Islet precursor cell (in vitro differentiated cells): ENCODE results near the gene SPNS3.

ENCODE experiments used
- DNase-seq: peaks from one replicate; pipeline ENCODE4 v3.0.0-alpha.2; 2018

SPNS3 gene, protein sequence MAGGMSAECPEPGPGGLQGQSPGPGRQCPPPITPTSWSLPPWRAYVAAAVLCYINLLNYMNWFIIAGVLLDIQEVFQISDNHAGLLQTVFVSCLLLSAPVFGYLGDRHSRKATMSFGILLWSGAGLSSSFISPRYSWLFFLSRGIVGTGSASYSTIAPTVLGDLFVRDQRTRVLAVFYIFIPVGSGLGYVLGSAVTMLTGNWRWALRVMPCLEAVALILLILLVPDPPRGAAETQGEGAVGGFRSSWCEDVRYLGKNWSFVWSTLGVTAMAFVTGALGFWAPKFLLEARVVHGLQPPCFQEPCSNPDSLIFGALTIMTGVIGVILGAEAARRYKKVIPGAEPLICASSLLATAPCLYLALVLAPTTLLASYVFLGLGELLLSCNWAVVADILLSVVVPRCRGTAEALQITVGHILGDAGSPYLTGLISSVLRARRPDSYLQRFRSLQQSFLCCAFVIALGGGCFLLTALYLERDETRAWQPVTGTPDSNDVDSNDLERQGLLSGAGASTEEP

DNA sequence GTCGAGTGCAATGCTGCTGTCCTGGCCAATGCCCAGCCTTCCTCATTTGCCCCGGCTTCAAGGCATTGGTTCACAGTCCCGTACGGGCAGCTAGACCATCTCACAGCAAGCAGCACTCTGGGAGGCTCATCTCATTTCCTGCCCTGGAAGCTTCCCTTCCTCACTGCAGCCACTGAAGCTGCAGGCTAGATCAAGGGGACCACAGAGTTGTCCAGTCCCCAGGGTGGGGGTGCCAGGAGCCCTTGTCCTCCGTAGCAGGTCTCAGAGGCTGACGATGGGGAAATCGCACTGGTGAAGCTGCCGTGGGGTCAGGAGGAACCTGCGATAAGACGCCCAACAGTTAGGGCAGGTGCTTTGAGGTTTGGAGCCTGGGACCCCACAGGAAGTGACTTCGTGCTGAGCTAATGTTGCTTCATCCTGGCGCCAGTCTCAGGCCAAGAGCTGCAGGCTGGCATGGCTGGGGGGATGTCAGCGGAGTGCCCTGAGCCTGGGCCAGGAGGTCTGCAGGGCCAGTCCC lies at the start of gene SPNS3:
Gene SPNS3, plus strand, starts transcription at position 426 of the 517 bp plus-strand sequence. Its CDS starts 28 bp downstream, at position 454.
- no peak for DNase-seq

DNA sequence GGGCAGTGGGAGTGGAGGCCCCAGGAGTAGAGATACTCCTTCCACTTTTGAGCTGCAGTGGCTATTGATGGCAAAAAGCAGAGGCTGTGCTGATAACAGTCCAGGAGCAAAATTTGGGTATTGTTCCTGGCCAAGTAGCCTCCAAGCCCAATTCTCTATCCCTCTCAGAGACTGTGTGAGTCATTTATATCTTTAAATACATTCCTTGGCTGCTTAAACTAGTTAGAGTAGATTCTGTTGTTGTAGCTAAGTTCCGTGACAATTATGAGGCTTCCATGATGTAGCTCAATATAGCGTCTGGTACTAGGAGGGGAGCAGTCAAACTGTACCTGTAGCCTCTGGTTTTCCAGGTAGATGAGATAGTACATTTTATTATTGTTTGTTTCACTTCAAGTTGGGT lies 47.3 kb upstream of the SPNS3 start:
- no peak for DNase-seq

DNA sequence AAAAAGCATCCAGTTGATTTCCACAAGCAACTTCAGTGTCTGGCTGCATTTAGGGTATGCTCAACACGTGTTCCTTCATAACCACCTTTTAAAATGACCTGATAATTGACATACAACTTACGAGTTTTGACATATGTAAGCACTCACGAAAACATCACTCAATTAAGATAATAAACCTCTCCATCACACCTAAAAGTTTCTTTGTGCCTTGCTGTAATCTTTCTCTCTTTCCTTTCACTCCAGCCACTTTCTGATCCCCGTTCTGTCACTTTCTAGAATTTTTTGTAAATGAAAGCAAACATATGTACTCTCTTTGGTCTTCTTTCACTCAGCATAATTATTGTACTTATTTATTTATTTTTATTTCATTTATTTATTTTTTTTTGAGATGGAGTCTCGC lies 46.6 kb upstream of the SPNS3 start:
- DNase-seq, result no peak

DNA sequence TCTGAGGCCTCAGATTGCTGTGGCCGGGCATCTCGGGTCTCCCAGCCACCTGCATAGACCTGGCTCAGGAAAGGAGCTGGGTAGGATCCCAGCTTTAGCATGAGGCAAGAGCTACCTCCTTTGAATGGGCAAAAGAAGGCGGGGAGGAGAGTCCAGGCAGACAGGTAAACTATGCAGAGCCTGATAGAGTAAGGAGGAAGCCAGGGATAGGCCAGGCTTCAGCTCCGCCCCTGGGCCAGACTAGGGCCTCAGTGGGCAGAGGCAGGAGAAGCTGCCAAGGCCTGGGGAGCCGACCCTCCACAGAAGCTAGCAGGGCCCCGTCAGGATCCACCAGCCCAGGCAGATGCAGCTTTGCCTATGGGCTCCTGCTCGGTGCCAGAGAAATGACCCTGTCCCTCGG lies 44.7 kb upstream of the SPNS3 start:
- DNase-seq, result peak; percentile 88

DNA sequence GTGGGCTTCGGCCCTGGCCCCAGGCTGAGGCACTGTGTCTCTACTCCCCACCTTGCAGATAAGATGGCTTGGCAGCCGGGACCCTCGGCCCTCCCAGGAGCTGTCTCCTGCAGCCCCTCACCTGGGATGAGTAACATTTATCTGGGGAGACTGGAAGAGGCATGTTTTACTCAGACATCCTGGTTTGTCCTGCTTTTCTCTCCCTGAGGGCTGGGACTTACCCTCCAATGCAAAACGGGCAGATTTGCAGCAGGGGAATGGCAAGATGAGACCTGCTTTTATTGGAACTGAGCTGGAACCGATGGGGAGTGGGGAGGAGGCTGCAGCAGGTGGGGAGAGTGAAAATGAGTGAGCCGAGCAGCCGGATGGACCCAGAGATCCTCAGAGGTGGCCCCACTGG lies 39.9 kb upstream of the SPNS3 start:
- DNase-seq, result peak; percentile 82

DNA sequence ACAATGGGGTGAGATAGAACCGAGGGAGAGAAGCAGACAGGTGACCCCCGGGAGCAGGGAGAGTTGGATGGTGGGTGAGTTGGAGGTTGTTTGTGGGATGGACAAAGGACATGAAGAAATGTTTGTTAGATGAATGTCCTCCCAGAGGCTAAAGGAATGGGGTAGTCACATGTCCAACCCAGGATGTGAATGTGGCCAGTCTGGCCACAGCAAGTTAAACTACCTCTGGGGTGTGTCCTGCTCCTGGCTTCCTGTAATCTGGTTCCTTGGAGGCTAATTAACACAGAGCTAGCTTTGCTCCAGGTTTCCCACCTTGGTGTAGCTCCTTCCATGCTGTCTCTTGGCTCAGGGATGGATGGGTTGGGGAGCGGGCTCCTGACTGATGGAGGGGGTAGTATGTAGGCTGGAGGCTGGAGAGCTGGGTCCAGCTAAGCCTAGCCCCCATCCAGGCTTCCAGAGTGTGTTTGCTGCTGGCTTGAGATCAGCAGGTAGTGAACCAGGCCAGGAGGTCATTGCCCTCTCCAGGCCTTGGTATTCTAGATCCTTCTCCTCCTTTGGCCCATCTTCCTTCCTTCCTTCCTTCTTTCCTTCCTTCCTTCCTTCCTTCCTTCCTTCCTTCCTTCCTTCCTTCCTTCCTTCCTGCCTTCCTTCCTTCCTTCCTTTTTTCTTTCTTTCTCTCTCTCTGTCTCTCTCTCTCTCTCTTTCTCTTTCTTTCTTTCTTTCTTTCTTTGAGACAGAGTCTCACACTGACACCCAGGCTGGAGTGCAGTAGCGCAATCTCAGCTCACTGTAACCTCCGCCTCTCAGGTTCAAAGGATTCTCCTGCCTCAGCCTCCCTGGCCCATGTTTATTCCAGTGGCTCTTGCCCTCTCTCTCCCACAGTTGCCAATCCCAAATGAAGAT lies 39.3 kb upstream of the SPNS3 start:
- peak; percentile 90 for DNase-seq

DNA sequence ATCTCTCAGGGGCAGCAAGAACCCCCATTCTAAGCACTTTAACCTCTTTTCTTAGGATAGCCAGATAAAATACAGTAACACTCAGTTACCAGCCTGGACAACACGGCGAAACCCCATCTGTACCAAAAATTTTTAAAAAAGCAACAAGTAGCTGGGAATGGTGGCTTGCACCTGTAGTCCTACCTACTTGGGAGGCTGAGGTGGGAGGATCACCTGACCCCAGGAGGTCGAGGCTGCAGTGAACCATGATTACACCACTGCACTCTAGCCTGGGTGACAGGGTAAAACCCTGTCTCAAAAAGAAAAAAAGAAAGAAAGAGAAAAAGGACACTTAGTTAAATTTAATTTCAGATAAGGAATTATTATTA lies 38.6 kb upstream of the SPNS3 start:
- no peak for DNase-seq

DNA sequence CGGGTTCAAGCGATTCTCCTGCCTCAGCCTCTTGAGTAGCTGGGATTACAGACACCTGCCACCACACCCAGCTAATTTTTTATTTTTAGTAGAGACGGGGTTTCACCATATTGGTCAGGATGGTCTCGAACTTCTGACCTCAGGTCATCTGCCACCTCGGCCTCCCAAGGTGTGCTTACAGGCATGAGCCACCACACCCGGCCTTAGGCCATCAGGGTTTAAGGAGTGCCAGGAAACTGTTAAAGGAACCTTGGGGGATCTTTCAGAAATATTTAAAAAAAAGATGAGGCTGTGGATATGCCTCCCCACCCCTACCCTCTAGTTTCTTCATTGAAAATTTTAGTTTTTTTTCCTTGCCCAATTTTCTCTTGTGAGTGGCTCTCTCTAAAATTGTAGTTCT lies 35.9 kb upstream of the SPNS3 start:
- DNase-seq, result no peak

DNA sequence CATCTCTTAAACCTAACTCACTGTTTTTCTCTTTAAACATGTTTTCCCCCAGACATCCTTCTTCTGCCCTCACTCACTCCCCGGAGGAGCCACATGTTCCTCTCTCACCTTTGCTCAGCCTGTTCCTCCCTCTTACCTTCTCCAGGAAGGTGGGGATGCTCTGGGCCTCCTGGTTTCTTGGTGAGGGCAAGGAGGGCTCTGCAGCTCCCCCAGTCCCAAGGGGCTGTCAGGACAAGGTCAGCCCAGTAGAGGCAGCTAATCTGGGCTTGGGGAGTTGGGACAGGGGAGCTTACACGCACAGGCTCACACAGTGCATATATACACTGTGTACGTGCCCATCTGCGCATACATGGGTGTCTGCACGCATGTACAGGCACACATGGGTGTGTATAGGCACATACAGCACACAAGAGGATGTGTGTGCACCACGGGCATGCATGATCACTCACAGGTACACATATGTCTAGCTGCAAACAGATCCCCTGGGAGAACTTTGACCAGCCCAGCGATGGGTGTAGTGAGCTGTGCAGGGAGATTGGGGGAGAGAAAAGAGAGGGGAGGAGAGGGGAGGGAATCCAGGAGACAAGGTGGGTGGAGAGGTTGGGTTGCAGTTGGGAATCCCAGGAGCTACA lies 28.6 kb upstream of the SPNS3 start:
- no peak for DNase-seq

DNA sequence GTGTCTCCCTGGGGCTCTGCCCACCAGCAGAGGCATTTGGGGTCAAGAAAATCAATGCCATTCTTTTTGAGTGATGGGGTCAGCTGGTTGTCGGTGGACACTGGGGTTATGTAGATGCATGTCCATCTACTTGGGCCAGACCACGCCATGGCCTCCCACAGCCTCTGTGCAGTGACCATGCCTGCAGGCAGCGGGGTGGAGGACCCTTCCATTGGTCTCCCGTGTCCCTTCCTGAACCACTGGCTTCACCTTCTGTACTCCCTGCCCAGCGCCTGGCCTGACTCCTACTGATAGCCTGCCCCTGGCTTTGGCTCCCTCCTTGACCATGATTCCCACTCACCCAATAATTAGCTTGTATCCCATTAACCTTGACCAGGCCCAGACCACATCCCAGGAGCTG lies 28.0 kb upstream of the SPNS3 start:
- DNase-seq, result peak; percentile 63

DNA sequence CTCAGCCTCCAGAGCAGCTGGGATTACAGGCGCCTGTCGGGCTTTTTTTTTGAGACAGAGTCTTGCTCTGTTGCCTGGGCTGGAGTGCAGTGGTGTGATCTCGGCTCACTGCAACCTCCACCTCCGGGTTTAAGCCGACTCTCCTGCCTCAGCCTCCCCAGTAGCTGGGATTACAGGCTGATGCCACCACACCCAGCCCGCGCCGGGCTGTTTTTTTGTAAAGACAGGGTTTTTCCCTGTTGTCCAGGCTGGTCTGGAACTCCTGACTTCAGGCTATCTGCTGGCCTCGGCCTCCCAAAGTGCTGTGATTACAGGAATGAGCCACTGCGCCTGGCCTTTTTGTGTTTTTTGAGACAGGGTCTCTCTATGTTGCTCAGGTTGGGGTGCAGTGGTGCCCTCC lies 27.4 kb upstream of the SPNS3 start:
- DNase-seq, result no peak

DNA sequence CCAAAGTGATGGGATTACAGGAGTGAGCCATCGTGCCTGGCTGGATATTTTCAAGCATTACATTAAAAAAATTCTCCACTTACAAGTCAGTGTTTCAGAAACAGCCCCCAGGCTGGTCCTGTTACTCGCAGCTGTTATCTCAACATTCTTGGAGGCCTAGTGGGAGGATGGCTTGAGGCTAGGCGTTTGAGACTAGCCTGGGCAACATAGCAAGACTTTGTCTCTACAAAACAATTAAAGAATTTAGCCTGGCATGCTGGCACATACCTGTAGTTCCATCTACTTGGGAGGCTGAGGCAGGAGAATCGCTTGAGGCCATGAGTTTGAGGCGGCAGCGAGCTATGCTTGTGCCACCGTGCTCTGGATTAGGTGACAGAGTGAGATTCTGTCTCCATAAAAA lies 26.5 kb upstream of the SPNS3 start:
- DNase-seq, result peak; percentile 97

DNA sequence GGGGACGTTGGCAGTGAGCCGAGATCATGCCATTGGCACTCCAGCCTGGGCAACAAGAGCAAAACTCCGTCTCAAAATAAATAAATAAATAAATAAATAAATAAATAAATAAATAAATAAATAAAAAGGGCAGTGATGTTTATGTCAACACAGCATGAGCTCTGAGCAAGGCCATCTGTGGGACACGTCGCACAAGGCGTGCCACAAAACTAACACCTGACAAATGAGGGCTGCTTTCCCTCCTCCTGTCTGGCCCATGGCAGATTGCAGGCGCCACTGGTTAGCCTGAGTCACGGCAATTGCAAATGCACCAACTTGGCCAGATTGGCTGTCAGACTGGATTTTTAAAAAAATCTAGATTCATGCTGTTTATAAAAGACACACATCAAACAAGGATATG lies 25.9 kb upstream of the SPNS3 start:
- peak; percentile 91 for DNase-seq

DNA sequence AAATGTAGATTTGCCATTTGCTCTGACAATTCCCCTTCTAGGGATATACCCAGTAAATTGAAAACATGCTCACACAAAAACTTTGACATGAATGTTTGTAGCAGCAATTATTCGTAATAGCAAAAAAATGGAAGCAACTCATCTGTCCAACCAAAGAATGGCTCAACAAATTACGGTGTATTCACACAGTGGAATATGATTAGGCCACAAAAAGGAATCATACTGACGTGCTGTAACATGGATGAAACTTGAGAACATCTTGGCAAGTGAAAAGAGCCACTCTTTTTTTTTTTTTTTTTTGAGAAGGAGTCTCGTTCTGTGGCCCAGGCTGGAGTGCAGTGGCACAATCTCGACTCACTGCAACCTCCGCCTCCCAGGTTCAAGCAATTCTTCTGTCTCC lies 24.1 kb upstream of the SPNS3 start:
- no peak for DNase-seq

DNA sequence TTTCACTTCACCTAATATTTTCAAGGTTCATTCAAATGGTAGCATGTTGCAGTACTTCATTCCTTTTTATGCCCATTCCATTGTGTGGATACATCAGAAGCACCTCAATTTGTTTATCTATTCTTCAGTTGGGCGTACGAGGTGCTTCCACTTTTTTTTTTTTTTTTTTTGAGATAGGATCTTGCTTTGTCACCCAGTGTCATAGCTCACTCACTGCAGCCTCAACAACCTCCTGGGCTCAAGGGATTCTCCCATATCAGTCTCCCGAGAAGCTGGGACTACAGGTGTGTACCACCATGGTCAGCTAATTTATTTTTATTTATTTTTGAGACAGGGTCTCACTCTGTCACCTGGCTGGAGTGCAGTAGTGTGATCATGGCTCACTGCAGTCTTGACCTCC lies 22.5 kb upstream of the SPNS3 start:
- DNase-seq, result no peak

DNA sequence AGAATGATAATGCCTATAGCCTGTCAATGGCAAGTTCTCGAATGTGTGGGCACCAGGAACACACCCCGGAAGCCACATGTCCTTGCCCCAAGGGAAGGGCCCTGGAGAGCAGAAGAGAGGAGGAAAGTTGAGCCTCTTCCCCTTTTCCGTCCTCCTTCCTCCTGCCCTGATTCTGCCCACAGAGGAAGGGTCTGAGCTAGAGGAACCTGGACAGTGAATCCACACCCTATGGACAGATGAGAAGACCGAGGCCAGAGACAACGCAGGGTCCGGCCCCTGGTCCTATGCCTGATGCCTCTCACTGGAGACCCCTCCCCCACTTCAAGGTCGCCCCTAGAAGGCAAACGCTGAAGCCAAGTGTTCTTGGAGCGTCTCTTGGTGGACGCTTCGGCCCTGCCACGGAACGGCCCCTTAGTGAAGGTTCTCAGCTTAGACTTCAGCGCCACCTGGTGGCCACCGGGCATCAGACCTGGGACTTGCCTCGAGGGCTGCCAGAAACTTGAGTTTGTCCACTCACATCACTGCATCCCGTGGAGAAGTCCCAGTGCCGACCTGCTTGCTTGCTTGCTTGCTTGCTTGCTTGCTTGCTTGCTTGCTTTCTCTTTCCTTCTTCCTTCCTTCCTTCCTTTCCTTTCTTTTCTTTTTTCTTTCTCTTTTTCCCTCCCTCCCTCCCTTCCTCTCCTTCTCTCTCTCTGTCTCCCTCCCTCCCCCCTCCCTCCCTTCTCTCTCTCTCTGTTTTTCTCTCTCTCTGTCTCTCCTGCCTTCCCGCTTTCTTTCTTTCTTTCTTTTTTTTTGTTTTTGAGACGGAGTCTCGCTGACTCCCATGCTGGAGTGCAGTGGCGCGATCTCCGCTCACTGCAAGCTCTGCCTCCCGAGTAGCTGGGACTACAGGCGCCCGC lies 20.6 kb upstream of the SPNS3 start:
- peak; percentile 98 for DNase-seq

DNA sequence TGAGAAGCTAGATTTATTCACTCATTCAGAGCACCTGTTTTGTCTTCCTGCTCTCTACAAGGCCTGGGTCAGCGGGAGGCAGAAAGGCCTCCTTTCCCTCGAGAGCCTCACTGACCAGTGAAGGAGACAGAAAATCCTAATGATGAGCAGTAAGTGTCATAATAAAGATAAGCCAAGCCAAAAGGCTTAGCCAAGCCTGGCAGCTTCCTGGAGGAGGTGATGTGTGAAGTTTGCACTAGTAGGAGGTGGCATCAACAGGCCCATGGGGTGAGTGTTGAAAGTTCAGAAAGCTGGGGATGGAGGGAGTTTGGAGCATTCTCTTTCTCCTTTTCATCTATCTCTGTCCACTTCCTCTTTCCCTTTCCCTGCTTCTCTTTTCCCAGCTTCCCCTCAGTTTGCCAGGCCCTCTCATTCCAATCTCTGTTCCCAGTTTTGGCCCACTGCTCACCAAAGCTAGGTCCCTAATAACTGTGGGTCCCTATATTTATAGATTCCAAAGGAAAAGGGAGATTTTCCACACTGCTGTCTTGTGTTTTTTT lies 16.5 kb upstream of the SPNS3 start:
- no peak for DNase-seq

DNA sequence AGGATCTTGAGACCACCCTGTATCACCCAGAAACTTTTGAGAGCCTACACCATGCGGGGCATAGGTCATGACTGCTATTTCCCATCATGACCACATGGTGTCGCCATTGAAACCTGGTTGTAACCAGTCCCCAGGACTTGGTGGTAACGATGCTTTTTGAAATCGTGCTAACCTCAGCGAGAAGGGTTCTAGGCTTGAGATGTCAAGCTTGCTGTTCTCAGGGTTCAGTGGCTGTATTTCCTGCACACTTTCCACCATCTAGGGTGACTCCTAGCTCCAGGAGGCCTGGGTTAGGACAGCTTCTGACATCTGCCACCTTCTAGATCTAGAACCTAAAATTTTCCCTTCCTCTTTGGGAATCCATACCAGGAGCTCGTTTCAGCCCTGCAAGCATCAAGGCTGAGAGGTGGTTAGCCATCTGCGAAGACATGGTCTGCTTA lies 13.0 kb upstream of the SPNS3 start:
- DNase-seq, result peak; percentile 88

DNA sequence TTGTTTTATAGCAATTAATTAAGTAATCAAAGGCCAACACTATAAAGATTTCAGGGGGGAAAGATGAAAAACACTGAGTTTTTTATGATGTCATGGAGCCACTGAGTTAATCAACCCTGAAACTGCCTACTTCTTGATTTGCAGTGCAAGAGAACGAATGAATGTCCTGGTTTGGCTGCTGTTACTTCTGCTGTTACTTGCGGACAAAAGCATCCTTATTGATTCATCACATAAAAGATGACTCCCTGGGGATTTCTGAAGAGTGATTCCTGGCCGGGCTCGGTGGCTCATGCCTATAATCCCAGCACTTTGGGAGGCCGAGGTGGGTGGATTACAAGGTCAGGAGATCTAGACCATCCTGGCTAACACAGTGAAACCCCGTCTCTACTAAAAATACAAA lies 10.9 kb upstream of the SPNS3 start:
- no peak for DNase-seq

DNA sequence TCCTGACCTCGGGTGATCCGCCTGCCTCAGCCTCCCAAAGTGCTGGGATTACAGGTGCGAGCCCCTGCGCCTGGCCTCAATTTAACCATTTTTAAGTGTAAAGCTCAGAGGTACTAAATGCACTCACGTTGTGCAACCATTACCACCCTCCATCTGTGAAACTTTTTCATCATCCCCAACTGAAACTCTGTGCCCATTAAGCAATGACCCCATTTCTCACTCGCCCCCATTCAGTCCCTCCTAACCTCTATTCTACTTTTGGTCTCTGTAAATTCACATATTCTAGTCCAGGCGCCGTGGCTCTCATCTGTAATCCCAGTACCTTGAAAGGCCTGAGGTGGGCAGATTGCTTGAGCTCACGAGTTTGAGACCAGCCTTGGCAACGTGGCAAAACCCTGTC lies 8.3 kb upstream of the SPNS3 start:
- no peak for DNase-seq

DNA sequence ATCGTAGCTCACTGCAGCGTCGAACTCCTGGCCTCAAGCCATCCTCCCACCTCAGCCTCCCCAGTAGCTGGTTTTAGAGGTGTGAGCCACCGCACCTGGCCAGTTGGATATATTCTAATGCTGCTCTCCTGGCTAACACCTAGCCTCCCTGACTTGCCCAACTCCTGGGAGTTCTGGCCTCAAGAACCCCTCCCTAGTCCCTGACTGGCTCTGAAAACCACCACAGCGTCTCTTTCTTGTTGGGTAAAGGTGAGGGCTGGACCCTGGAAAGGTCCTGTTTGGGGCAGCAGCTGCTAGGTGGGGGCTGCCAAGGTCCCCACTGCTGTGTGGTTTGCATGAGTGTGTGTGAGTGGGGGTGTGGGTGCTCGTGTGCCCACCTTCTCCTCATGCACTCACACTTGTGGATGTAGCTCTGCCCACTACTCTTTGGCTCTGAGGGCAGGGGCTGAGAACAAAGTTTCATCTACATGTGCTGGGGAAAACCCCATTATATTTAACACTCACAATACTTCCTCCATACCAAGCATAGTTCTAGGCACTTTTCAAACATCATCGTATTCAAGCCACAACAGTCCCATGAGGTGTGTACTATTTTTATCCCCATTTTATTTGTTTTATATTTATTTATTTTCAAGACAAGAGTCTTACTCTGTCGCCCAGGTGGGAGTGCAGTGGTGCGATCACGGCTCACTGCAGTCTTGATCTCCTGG lies 7.1 kb upstream of the SPNS3 start:
- no peak for DNase-seq
